Left lung (tissue), 10 donors: ENCODE data around the gene ARF4. TPM values are rescaled to one million over a fixed set of nuclear protein-coding genes. Genes with fewer than 3 reads are reported as not detected.
"Not testable (repeated sequence)": the region's sequence is repeated elsewhere in the genome, so short reads cannot be mapped to it uniquely, and the experiment has no call there.

Source experiments
- ATAC-seq: fragments of 200-7000 bp; cut with Tn5 transposase; one replicate; pipeline ENCODE4 v1.9.1; 2020; ENCODE audit warnings: moderate library complexity
- DNase-seq, 4 donors: peaks; one replicate each; pipeline ENCODE4 v3.0.0-alpha.2; 2013 to 2020
- H3K27ac ChIP-seq, 2 donors: fragments of 200-600 bp; sonication (generic) in 1 of 2; one replicate each; pipeline versions ENCODE4 v1.5.0 to v1.8.0; 2020 to 2021
- H3K27me3 ChIP-seq, 2 donors: fragments of 200-600 bp; sonication (generic) in 1 of 2; one replicate each; pipeline versions ENCODE4 v1.5.0 to v1.8.0; 2020 to 2021
- H3K36me3 ChIP-seq, 2 donors: fragments of 200-600 bp; sonication (generic) in 1 of 2; one replicate each; pipeline versions ENCODE4 v1.5.0 to v1.8.0; 2020 to 2021
- H3K4me1 ChIP-seq, 2 donors: fragments of 200-600 bp; one replicate each; pipeline ENCODE4 v1.8.0; 2021
- H3K4me3 ChIP-seq, 2 donors: fragments of 200-600 bp; sonication (generic) in 1 of 2; one replicate each; pipeline versions ENCODE4 v1.5.0 to v1.8.0; 2020 to 2021; ENCODE audit warnings: mild to moderate bottlenecking in 1 of 2
- H3K9me3 ChIP-seq, 2 donors: fragments of 200-600 bp; sonication (generic) in 1 of 2; one replicate each; pipeline versions ENCODE4 v1.5.0 to v1.8.0; 2020 to 2021
- CTCF ChIP-seq, 2 donors: fragments of 200-600 bp; sonication (generic) in 1 of 2; IDR thresholded peaks; one replicate each; pipeline versions ENCODE4 v1.5.0 to v1.8.0; 2021; ENCODE audit warnings: antibody characterized with exemption in 2 of 2
- intact Hi-C, 2 donors: fragments of 100-400 bp; cut with DNase I; formaldehyde crosslinking; loops; one replicate each; pipeline versions ENCODE4 v1.11.2 to v1.14.2; 2022
- polyA plus RNA-seq, 6 donors: library from polyadenylated mRNA; unstranded; fragments of 120-200 nt; gene quantifications; one replicate each; pipeline ENCODE4 v1.2.1, GENCODE V29; 2013; ENCODE audit not compliant: insufficient read length in 6 of 6
- total RNA-seq, 2 donors: library from RNA; stranded (reverse); fragmentation: NEBNext Ultra II Directional; extraction: Animal tissue kit (Norgen Biotek cat#: 25700); gene quantifications; one replicate each; pipeline ENCODE4 v1.2.1, GENCODE V29; 2021
- donor health status: DM: no; HTN: yes; CAD: no.
- donor health status: DM: no; HTN: no; CAD: no.

ARF4 gene
- total and polyA plus RNA-seq, 8 donors = 200 to 254 (median 216) TPM

- no peak overlapping the region for H3K4me3 ChIP-seq
- intact Hi-C loops = no loop called here
- no peak for TF ChIP-seq CTCF (IDR thresholded peaks at IDR 0.05)
- ATAC-seq (no peak), DNase-seq (no peak)
- no peaks in the 10 kb centered on the region for H3K27me3 ChIP-seq
- H3K4me1 ChIP-seq = no peaks in the 10 kb centered on the region
- no peaks in the 10 kb centered on the region for H3K9me3 ChIP-seq
- no peak overlapping the region for H3K27ac ChIP-seq
- H3K36me3 ChIP-seq = peaks cover 0 to 96% of the 10 kb centered on the region in 2 donors
These were observed 30.8 kb upstream of the ARF4 start for GRCh38 chr3:57627976-57628375.

GRCh38 chr3:57624801-57625200, 27.7 kb upstream of the ARF4 start:
- no peaks in the 10 kb centered on the region for H3K4me1 ChIP-seq
- no peak for TF ChIP-seq CTCF (IDR thresholded peaks at IDR 0.05)
- H3K27me3 ChIP-seq = no peaks in the 10 kb centered on the region
- H3K9me3 ChIP-seq = no peaks in the 10 kb centered on the region
- peaks cover 0 to 80% of the 10 kb centered on the region in 2 donors for H3K36me3 ChIP-seq
- no peak overlapping the region for H3K27ac ChIP-seq
- ATAC-seq = no peak
- intact Hi-C loops = no loop called here
- no peak overlapping the region for H3K4me3 ChIP-seq
- DNase-seq = no peak

GRCh38 chr3:57622362-57622761, 25.2 kb upstream of the ARF4 start:
- no peak for DNase-seq
- Histone ChIP-seq H3K27ac (no peak overlapping the region), H3K36me3 (peaks cover 0 to 56% of the 10 kb centered on the region in 2 donors), H3K4me1 (no peaks in the 10 kb centered on the region), H3K27me3 (no peaks in the 10 kb centered on the region), H3K9me3 (no peaks in the 10 kb centered on the region), H3K4me3 (no peak overlapping the region)
- TF ChIP-seq CTCF (IDR thresholded peaks at IDR 0.05) = no peak
- no peak for ATAC-seq
- intact Hi-C loops = no loop called here

- Histone ChIP-seq H3K27ac (no peak overlapping the region), H3K27me3 (no peaks in the 10 kb centered on the region), H3K36me3 (peaks cover 0 to 14% of the 10 kb centered on the region in 2 donors), H3K4me3 (no peak overlapping the region), H3K4me1 (no peaks in the 10 kb centered on the region), H3K9me3 (no peaks in the 10 kb centered on the region)
- no peak for TF ChIP-seq CTCF (IDR thresholded peaks at IDR 0.05)
- intact Hi-C loops = no loop called here
- no peak for ATAC-seq
- DNase-seq = no peak
These were observed 20.6 kb upstream of the ARF4 start for GRCh38 chr3:57617739-57618138.

GRCh38 chr3:57616233-57616632, 19.1 kb upstream of the ARF4 start:
- peak overlapping the region in 1 of 2 donors; percentile 4 for H3K27ac ChIP-seq
- no peaks in the 10 kb centered on the region for H3K4me1 ChIP-seq
- H3K27me3 ChIP-seq = no peaks in the 10 kb centered on the region
- H3K4me3 ChIP-seq = no peak overlapping the region
- ATAC-seq = no peak
- peaks cover 0 to 8% of the 10 kb centered on the region in 2 donors for H3K36me3 ChIP-seq
- TF ChIP-seq CTCF (IDR thresholded peaks at IDR 0.05) = no peak
- DNase-seq = no peak
- peaks cover 0 to 3% of the 10 kb centered on the region in 2 donors for H3K9me3 ChIP-seq
- intact Hi-C loops = no loop called here

GRCh38 chr3:57611870-57612269, 14.7 kb upstream of the ARF4 start:
- DNase-seq, H3K4me3 ChIP-seq, H3K27ac ChIP-seq, intact Hi-C loops, ATAC-seq, H3K27me3 ChIP-seq, H3K4me1 ChIP-seq: not testable (repeated sequence)
- Histone ChIP-seq H3K9me3 (peaks cover 0 to 10% of the 10 kb centered on the region in 2 donors), H3K36me3 (peaks cover 0 to 14% of the 10 kb centered on the region in 2 donors)
